MG63 (cell line): ENCODE data around the gene RBM28. TPM values are rescaled to one million over a fixed set of nuclear protein-coding genes. Genes with fewer than 3 reads are reported as not detected.

ENCODE experiments used
- DNase-seq: peaks from one replicate; pipeline ENCODE4 v3.0.0-alpha.2; 2020
- H3K27me3 ChIP-seq: fragments of 250-450 bp; sonication (Bioruptor Pico); 2 replicates; pipeline ENCODE4 v1.5.1; 2020; ENCODE audit warnings: mild to moderate bottlenecking, moderate library complexity
- H3K36me3 ChIP-seq: fragments of 250-450 bp; sonication (Bioruptor Pico); 2 replicates; pipeline ENCODE4 v1.5.1; 2020; ENCODE audit warnings: mild to moderate bottlenecking, moderate library complexity
- H3K4me3 ChIP-seq: fragments of 250-450 bp; sonication (Bioruptor Pico); 2 replicates; pipeline ENCODE4 v1.5.1; 2020; ENCODE audit warnings: mild to moderate bottlenecking, moderate library complexity
- H3K9me3 ChIP-seq: fragments of 250-450 bp; sonication (Bioruptor Pico); 2 replicates; pipeline ENCODE4 v1.5.1; 2020; ENCODE audit warnings: mild to moderate bottlenecking, moderate library complexity
- total RNA-seq: library from RNA; depleted of rRNA; stranded (reverse); fragments of >200 nt; shearing (Covaris generic); gene quantifications from 2 replicates; pipeline ENCODE4 v1.2.3, GENCODE V29; 2014; ENCODE audit warnings: low replicate concordance

RBM28 gene
- total RNA-seq, 1 experiment from 2014 or later: 13.2 TPM

DNA sequence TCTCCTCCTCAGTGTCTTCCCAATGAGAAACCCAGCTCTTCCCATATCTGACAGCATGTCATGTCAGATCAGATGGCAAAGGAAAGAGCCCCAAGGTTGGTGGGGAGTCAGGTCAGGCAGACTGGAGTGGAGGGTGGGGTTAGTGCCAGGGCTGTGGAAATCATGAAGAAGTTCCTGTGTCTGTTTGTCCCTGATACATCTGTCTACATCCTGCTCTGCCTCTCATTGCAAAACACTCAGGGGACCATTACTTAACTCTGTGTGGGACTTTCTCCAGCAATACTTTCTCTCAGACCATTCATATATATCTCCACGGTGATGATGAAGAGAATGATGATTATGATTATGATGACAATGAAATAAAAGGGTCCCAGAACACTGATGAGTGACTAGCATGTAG, 14.5 kb upstream of the RBM28 start:
- Histone ChIP-seq H3K9me3 (no peaks in the 10 kb centered on the region), H3K36me3 (no peaks in the 10 kb centered on the region), H3K27me3 (peaks cover 11% of the 10 kb centered on the region), H3K4me3 (no peak overlapping the region)
- no peak for DNase-seq

DNA sequence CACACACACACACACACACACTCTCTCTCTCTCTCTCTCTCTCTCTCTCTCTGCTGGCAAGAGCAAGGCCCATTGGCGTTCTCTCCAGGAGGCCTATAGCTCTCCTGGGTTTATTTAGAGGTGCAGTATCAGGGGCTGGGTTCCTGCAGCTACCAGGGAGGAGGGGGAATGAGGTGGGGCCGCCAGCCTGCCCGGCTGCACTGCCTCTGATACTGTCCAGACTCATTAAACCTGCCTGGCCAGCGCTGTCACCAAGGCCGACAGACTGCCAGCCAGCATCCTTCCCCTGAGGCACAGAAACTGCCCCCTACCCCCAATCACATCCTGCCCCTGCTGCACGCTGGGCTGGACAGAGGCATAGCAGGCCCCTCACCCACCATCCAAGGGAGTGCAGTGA, 13.5 kb upstream of the RBM28 start:
- H3K9me3 ChIP-seq: no peaks in the 10 kb centered on the region
- peaks cover 7% of the 10 kb centered on the region for H3K27me3 ChIP-seq
- no peak for DNase-seq
- no peak overlapping the region for H3K4me3 ChIP-seq
- H3K36me3 ChIP-seq: no peaks in the 10 kb centered on the region

DNA sequence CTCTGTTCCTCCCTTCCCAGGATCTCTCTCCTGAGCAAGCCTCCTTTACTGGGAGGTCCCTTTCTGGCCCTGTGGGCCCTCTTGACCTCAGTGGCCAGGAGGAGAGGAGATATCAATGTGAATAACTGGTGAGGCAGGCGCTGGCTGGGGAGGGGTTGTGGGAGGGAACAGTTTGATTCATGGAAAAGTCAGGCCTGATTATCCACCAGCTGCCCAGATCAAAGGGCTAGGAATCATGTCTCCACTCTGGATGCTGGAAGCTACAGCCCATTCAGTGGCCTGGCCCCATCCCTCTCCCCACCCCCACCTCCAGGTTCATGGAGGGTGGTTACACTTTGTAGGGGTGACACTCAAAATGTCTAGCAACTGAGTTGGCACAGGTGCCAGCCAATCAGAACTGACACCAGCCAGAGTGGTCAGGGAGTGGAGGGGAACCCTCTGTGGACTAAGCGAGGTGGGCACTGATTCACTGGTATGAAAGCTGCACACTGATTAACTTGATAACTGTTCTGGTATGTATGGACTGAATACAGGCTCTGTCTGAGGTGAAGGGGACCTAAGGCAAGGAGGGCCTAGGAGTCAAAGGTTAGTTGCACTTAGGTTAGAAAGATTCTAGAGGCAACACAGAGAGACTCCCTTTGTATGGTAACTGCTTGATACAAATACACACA, 13.0 kb upstream of the RBM28 start:
- Histone ChIP-seq H3K4me3 (no peak overlapping the region), H3K27me3 (peaks cover 2% of the 10 kb centered on the region), H3K9me3 (no peaks in the 10 kb centered on the region), H3K36me3 (no peaks in the 10 kb centered on the region)
- DNase-seq: no peak

DNA sequence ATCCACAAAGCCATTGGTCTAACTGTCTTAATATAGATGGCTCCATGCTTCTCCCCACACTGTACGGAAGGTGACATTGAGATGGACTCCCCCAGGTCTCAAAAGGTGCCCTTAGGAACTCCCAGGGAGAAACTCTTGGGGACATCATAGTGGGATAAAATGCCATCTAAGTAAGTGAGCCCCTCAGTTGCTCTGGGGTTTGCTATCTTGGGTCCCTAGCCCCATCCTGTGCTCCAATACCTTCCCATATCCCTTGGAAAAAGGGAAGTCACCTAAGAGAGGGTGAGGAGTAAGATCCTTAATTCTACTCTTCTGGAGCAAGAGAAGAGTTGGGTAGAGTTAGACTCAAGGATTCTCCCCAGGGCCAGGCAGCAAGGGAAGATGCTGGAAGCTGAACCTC, 9.9 kb upstream of the RBM28 start:
- Histone ChIP-seq H3K27me3 (no peaks in the 10 kb centered on the region), H3K36me3 (no peaks in the 10 kb centered on the region), H3K9me3 (no peaks in the 10 kb centered on the region), H3K4me3 (no peak overlapping the region)
- DNase-seq: no peak

DNA sequence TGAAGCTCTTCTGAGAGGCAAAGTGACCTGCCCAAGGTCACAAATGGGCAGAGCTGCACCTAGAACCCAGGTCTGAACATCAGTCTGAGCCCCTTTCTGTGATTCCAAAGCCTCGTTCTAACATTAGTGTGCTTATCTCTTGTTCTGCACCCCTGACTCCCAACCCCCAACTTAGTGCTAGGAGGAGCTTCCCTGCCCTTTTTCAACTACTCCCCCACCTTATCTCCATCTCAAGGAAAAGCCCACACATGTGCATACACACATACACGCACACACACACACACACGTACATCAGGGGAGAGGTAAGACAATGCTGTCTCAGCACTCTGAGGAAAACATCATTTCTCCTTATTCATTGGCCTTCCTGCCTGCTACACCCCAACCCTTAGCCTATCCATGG, 9.5 kb upstream of the RBM28 start:
- Histone ChIP-seq H3K4me3 (no peak overlapping the region), H3K9me3 (no peaks in the 10 kb centered on the region), H3K36me3 (no peaks in the 10 kb centered on the region), H3K27me3 (no peaks in the 10 kb centered on the region)
- DNase-seq: no peak

DNA sequence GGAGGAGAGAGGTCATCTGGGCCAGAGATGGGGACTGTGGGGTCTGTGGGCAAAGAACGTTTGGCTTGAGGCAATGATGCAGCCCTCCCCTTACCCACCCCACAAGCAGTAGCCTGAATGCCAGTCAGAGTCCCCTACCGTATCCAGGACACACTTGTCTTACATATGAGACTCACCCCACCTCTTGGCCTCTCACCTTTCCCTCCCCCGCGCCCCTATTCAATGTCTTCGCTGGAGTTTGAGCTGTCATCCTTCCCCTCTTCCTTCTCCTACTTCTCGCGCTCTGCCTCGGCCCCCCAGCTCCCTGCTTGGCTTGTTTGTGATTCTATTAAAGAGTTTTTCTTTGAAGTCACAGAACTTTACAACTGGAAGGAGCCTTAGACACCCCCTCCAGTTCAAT, 8.9 kb upstream of the RBM28 start:
- no peak overlapping the region for H3K4me3 ChIP-seq
- no peak for DNase-seq
- H3K27me3 ChIP-seq: no peaks in the 10 kb centered on the region
- H3K36me3 ChIP-seq: no peaks in the 10 kb centered on the region
- no peaks in the 10 kb centered on the region for H3K9me3 ChIP-seq

DNA sequence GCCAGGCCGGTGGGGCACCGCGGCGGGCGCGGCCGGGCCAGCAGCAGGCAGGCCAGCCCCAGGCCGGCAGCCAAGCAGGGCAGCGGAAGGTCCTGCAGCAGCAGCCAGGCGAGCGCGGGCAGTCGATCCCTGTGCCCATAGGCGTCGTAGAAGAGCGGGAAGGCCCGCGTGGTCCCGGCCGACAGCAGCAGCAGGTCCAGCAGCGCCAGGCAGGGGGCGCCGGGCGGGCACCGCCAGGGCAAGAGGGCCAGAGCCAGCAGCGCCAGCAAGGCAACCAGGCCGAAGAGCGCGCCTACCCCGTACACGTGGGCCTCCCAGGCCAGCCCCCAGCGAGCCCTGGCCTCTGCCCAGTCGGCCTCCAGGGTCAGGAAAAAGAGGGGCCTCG, 8.4 kb upstream of the RBM28 start:
- no peaks in the 10 kb centered on the region for H3K9me3 ChIP-seq
- H3K27me3 ChIP-seq: no peaks in the 10 kb centered on the region
- H3K36me3 ChIP-seq: no peaks in the 10 kb centered on the region
- DNase-seq: peak; percentile 38
- H3K4me3 ChIP-seq: no peak overlapping the region

DNA sequence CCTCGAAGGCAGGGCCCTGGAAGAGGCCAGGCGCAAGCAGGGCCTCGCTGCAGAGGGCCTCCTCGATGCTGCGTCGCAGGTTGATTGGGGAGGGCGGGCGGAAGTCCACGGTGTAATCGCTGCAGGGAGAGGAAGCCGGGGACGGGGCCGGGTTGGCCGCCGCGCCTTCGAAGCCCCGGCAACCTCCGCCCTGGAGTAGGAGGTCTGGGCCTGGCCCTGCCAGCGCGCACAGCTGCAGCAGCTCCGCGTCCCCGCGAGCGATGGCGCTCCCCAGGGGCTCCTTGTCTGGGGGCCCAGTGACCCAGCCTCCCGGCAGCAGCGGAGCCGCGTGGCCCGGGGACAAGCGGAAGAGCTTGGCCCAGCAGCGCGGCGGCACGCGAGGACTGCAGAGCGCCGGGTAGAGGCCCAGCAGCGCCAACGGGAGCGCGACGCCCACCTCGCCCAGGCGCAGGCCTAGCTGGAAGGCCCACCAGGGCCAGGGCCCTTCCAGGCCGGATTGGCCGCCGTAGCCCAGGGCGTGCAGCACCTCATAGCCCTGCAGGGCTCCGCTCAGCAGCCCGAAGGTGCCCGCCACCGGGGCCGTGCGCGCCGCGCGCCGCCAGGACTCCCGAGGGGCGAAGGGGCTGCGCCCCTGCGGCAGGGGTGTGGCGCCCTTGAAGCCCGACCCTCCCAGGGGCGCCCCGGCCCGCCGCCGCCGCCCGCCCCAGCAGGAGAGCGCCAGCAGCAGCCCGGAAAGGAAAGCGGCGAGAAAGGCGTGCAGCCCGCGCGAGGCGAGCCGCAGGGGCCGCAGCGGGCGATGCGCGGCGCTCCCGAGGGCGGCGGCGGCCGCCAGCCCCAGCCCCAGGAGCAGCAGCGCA, 7.8 kb upstream of the RBM28 start:
- Histone ChIP-seq H3K27me3 (no peaks in the 10 kb centered on the region), H3K4me3 (no peak overlapping the region), H3K36me3 (no peaks in the 10 kb centered on the region), H3K9me3 (no peaks in the 10 kb centered on the region)
- DNase-seq: no peak

DNA sequence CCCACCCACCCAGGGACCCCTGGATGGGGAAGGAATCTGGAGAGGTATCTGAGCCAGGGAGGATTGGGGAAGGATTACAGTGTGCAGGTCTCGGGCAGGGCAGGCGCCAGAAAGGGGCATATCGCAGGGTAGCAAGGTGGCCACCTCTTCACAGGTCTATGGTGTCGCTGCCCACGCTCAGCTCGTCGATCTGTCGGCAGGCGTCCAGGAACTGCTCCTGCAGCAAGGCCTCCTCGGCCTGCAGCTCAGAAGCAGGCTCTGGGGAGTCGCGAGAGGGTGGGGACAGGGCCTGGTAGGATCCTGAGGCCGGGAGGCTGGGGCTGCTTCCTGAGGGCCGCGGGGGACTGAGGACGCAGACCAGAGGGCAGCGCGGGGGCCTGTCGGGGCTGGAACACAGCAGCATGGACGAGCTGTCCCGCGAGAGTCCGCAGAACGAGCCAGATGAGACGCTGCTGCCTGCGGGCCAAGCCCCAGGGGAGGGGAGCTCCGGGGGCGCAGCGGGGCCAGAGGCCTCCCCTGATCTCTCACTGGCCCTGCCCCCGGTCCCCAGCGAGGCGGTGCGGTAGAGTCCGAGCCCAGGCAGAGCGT, 7.1 kb upstream of the RBM28 start:
- H3K36me3 ChIP-seq: no peaks in the 10 kb centered on the region
- no peaks in the 10 kb centered on the region for H3K9me3 ChIP-seq
- no peaks in the 10 kb centered on the region for H3K27me3 ChIP-seq
- no peak overlapping the region for H3K4me3 ChIP-seq
- DNase-seq: no peak

DNA sequence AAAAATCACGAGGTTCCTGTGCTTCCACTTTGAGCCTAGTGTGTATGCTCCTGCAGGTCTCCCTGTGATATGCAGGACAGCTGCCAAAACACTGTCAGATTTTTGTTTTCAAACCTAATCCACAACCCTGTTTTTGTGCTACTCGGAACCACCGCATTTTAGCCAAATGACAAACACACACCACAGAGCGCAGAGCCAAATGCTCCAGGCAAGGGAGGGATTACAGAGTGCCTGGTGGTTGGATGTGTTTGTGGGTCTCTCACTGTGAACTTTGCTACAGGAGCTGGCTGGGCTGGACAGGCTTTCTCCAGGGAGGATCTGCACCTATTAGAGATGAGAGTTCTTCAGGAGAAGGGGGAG, 5.7 kb upstream of the RBM28 start:
- no peaks in the 10 kb centered on the region for H3K36me3 ChIP-seq
- no peaks in the 10 kb centered on the region for H3K27me3 ChIP-seq
- H3K4me3 ChIP-seq: no peak overlapping the region
- no peaks in the 10 kb centered on the region for H3K9me3 ChIP-seq
- DNase-seq: no peak

DNA sequence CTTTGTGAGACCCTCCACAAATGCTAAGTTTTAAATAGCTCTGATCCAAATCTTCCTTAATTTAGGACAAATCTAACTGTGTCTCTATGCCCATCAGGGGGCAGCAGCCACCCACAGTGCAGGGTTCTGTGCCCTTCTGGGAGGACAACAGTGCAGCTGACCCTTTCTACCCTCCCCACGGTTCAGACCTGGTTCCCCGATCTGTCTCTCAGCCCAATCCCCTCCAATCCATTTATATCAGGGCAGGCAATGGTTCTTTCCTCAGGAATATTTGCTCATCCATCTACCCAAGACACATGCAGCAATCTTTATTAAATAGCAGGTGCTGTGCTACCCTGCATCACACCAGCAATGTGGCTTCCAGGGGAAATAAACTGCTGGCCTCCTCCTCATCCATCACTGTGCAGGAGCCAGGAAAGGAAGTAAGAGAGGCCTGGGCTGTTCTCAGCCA, 4.0 kb upstream of the RBM28 start:
- Histone ChIP-seq H3K4me3 (no peak overlapping the region), H3K9me3 (no peaks in the 10 kb centered on the region), H3K27me3 (no peaks in the 10 kb centered on the region), H3K36me3 (no peaks in the 10 kb centered on the region)
- DNase-seq: peak; percentile 24

DNA sequence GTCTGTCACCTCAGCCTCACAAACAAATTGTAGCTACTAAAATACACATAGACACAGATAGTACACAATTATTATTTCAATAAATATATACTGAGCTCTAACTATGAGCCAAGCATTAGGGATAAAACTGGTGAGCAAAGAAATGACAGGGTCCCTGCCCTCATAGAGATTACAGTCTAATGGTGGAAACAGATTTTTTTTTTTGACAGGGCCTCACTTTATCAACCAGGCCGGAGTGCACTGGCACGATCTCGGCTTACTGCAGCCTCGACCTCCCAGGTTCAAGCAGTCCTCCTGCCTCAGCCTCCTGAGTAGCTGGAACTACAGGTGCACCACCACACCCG, 695 bp upstream of the RBM28 start:
- no peaks in the 10 kb centered on the region for H3K36me3 ChIP-seq
- no peak overlapping the region; the same call in 1 of the 2 replicates for H3K4me3 ChIP-seq
- DNase-seq: no peak
- no peaks in the 10 kb centered on the region for H3K27me3 ChIP-seq
- H3K9me3 ChIP-seq: no peaks in the 10 kb centered on the region

DNA sequence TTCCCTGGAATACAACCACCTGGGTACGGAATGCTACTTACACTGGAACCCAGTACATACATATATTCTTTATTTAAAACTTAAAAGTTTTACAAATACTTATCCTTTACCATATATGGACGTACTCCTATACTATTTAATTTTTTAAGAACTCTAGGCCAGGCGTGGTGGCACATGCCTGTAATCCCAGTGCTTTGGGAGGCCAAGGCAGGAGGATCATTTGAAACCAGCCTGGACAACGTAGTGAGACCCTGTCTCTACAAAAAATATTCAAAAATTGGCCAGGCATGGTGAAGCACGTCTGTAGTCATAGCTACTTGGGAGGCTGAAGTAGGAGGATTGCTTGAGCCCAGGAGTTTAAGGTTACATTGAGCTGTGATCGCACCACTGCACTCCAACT, 2.0 kb downstream of the RBM28 start:
- H3K9me3 ChIP-seq: no peaks in the 10 kb centered on the region
- H3K4me3 ChIP-seq: no peak overlapping the region
- peaks cover 13% of the 10 kb centered on the region for H3K36me3 ChIP-seq
- DNase-seq: no peak
- no peaks in the 10 kb centered on the region for H3K27me3 ChIP-seq

DNA sequence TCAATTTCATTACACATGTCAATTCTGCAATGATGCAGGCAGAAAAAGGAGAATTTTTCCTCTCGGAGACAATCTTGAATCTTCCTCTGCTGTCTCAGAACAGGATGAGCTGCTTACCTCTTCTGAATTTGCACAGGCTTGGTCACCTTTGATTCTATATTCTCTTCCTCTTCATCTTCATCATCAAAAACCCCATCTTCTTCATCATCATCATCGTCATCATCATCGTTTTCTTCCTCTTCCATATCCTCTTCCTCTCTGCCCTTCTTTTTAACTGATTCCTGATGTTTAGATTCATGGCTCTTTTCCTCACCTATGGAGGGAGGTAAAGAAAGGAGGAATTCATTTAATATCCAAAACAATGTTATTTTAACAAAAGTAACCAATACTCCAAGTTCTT, 8.0 kb downstream of the RBM28 start:
- Histone ChIP-seq H3K27me3 (no peaks in the 10 kb centered on the region), H3K4me3 (no peak overlapping the region), H3K36me3 (peaks cover 35% of the 10 kb centered on the region), H3K9me3 (no peaks in the 10 kb centered on the region)
- DNase-seq: no peak

DNA sequence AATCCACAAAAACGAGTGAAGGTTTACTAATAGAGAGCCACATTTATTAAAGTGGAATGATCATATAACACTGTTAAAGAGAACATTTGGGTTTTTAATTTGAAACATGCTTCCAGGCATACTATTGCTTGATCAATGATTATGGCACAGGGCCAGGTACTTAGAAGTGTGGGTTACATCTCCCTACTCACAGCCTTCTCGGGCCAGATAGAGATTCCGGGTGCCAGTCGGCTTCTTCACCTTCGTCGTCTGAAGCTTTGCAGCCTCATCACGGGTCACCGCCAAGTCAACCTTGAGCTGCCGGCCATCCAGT, 19.4 kb downstream of the RBM28 start:
- Histone ChIP-seq H3K4me3 (no peak overlapping the region), H3K27me3 (no peaks in the 10 kb centered on the region), H3K36me3 (peaks cover 41% of the 10 kb centered on the region), H3K9me3 (no peaks in the 10 kb centered on the region)
- no peak for DNase-seq

DNA sequence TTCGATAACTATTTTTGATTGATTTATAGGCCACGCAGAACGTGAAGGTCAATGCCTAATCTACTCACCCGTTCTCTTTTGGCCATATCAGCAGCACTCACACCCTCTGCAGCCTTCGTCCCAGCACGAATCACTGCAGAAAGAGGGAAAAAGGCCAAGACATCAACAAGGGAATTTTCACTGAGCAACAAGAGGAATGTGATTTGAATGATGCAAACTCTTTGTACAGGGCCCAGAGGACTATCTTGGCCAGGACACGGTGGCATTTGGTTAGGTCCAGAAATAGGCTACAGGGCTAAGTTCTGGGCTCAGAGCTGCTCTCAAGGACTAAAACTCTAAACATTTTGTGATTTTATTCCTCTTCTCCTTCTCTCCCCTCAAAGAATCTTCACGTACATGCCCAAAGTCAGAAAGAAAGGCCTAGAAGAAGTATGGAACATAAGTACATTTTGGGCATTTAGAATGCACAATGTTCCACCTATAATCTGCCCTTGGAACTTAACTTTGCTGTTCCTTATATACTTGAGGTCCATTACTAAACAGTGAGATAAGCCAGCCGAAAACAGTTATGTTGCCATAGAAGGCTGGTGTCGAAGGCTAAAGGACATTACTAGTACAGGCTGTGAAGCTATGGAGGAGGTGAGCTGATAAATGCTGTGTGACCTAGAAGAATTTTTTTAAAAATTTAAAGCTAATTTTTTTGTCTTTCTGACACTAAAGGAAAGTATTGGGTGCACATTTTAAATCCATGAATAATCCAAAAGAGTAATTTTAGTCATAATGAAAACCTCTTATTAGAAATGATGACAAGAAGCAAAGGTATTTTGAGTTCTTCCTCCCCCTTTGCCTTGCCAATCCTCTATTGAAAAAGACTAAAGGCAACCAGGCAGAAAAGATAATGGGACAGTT, 20.0 kb downstream of the RBM28 start:
- DNase-seq: no peak
- H3K36me3 ChIP-seq: peaks cover 47% of the 10 kb centered on the region

DNA sequence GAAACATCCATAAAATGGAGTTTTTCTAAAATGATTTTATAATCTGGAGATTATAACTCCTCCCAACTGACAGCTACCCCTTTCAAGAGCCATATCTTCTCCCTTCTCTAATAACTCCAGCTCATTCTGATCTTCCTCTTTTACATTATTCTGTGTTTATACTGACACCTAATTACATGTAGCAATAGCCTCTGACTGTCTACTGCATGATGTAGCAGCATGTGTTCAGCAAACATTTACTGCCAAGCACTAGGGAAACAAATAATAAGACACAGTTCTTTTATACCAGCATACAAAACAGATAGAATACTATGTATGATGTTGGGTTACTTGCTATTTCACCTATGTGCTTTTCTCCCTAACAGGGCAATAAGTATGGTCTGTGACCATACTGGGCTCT, 20.7 kb downstream of the RBM28 start:
- H3K4me3 ChIP-seq: no peak overlapping the region
- no peaks in the 10 kb centered on the region for H3K9me3 ChIP-seq
- H3K27me3 ChIP-seq: no peaks in the 10 kb centered on the region
- peaks cover 46% of the 10 kb centered on the region for H3K36me3 ChIP-seq
- no peak for DNase-seq

More for the DNA sequence above, 20.0 kb downstream of the RBM28 start:
- Histone ChIP-seq H3K27me3 (no peaks in the 10 kb centered on the region), H3K4me3 (no peak overlapping the region), H3K9me3 (no peaks in the 10 kb centered on the region)
